Measurements from ENCODE around the gene CCDC83. TPM values are rescaled to one million over a fixed set of nuclear protein-coding genes. Genes with fewer than 3 reads are reported as not detected.

The CCDC83 gene
- total RNA-seq, 1 experiment from 2014 or later = not detected

DNA sequence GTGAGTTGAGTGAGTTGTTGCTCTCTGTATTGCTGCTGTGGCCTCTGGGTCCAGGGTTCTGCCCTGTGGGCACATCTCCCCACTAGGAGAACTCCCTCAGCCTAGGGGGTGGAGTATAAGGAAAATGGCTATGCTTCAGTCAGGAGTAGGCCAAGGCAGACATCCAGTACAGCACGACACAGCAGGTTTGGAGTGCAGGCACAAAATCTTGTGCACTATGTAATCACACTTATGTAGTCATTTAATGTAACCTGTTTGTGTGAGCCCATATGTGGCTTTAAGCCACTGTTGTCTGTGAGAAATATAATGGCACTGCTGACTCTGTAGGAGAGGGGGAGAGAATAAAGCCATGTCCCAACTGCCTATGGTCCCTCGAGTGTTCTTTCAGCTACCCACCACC lies 90.1 kb downstream of the CCDC83 start:
- no peak overlapping the region for H4K5ac ChIP-seq (ENCODE audit: insufficient read length, low read depth, low read length)
- no peak overlapping the region for H4K8ac ChIP-seq (replicated peaks; ENCODE audit: insufficient read length, low read depth, low read length)
- H3K4me1 ChIP-seq (ENCODE audit: insufficient read depth, low read length) = no peaks in the 10 kb centered on the region
- H3K14ac ChIP-seq (ENCODE audit: insufficient read depth, low read length) = no peak overlapping the region
- no peak overlapping the region for H4K91ac ChIP-seq (ENCODE audit: insufficient read length, low read depth, low read length)
- DNase-seq = no peak
- no peak overlapping the region for H2BK5ac ChIP-seq (ENCODE audit: insufficient read length, low read length)
- H3K23ac ChIP-seq (ENCODE audit: insufficient read length, low read depth, low read length) = no peak overlapping the region
- Mint-ChIP-seq H3K36me3 (ENCODE audit: insufficient read depth in 1 of 3, low read depth in 3 of 3) (peaks cover 4 to 7% (median 7%) of the 10 kb centered on the region in 3 experiments; a peak in 6 of 7 replicates), H3K9me3 (peaks cover 0 to 7% of the 10 kb centered on the region in 2 experiments; a peak in 3 of 5 replicates), H3K27ac (no peak overlapping the region), H3K4me3 (no peak overlapping the region), H3K4me1 (no peaks in the 10 kb centered on the region), H3K27me3 (ENCODE audit: low read depth) (no peaks in the 10 kb centered on the region)
- no peak overlapping the region for H2BK120ac ChIP-seq (ENCODE audit: low read depth, low read length, poor library complexity, severe bottlenecking)
- H3K23me2 ChIP-seq (ENCODE audit: insufficient read length, low read depth, low read length, poor library complexity, severe bottlenecking) = no peaks in the 10 kb centered on the region
- H3K4ac ChIP-seq (ENCODE audit: low read depth, low read length) = no peak overlapping the region
- no peak overlapping the region for H2AK5ac ChIP-seq (ENCODE audit: insufficient read length, low read length)
- H3K27ac ChIP-seq (ENCODE audit: insufficient read length, low read depth, low read length) = no peak overlapping the region
- no peak for TF ChIP-seq CTCF (conservative IDR thresholded peaks at IDR 0.05)
- no peak overlapping the region for H3K56ac ChIP-seq (ENCODE audit: insufficient read length, low read depth, low read length)
- H3K79me1 ChIP-seq (ENCODE audit: insufficient read depth, low read depth, low read length, poor library complexity, severe bottlenecking) = no peaks in the 10 kb centered on the region
- H2BK15ac ChIP-seq (ENCODE audit: low read depth, low read length) = no peak overlapping the region
- no peak overlapping the region for H3K9ac ChIP-seq (ENCODE audit: extremely low read depth, insufficient read length, low read length)
- no peak overlapping the region for H3T11ph ChIP-seq (ENCODE audit: low read length)
- no peak overlapping the region for H3K18ac ChIP-seq (ENCODE audit: insufficient read length, low read depth, low read length)
- H4K20me1 ChIP-seq (ENCODE audit: control insufficient read depth, insufficient read depth, insufficient read length) = no peaks in the 10 kb centered on the region
- WGBS (ENCODE audit: extremely low coverage, insufficient read length, low lambda C conversion rate) = no CpG with 5 or more reads among the region's 2 CpGs
- no peak overlapping the region for H2BK20ac ChIP-seq (ENCODE audit: low read depth, low read length, poor library complexity, severe bottlenecking)
- H2AFZ ChIP-seq (ENCODE audit: low read length) = no peak overlapping the region
- no peaks in the 10 kb centered on the region for H3K9me3 ChIP-seq (ENCODE audit: control insufficient read depth, low read depth, low read length)
- no peaks in the 10 kb centered on the region for H3K27me3 ChIP-seq (ENCODE audit: insufficient read depth, low read length)
- H3K4me2 ChIP-seq (ENCODE audit: insufficient read depth, insufficient read length, low read length) = no peak overlapping the region
- H2BK12ac ChIP-seq (ENCODE audit: insufficient read length, low read depth, low read length) = no peak overlapping the region
- no peaks in the 10 kb centered on the region for H3K79me2 ChIP-seq (ENCODE audit: insufficient read depth, low read length)

All from H9 (cell line).